ENCODE data around the gene KCNK3. TPM values are rescaled to one million over a fixed set of nuclear protein-coding genes. Genes with fewer than 3 reads are reported as not detected.

Gene KCNK3
- total and polyA plus RNA-seq, 2 of the 13 experiments (the other 11 are each of a cell fraction or from before 2014, with no cell fraction given), result not detected

- Histone ChIP-seq H4K20me1 (ENCODE audit: insufficient read depth, low read length) (no peaks in the 10 kb centered on the region; the same call in 1 of the 2 replicates), H3K27ac (ENCODE audit: extremely low read length, insufficient read depth, low read length) (no peak overlapping the region), H3K4me1 (ENCODE audit: insufficient read depth, low read length) (no peaks in the 10 kb centered on the region), H3K36me3 (replicated peaks in 1 of 2; ENCODE audit: control insufficient read depth in 1 of 2, insufficient read depth in 2 of 2, low read length in 2 of 2) (no peaks in the 10 kb centered on the region), H3K27me3 (ENCODE audit: control insufficient read depth in 1 of 2, insufficient read depth in 2 of 2, low read length in 2 of 2) (peaks cover 7 to 78% of the 10 kb centered on the region in 2 experiments; a peak in 4 of 5 replicates), H3K4me3 (replicated peaks in 1 of 3; ENCODE audit: insufficient read depth in 1 of 3, low read depth in 2 of 3, low read length in 3 of 3) (no peak overlapping the region), H2AFZ (ENCODE audit: low read length) (no peak overlapping the region), H3K79me2 (ENCODE audit: insufficient read depth, low read length) (no peaks in the 10 kb centered on the region), H3K4me2 (ENCODE audit: low read depth, low read length) (no peak overlapping the region), H3K9ac (ENCODE audit: insufficient read depth, low read depth, low read length) (no peak overlapping the region), H3K9me3 (ENCODE audit: low read length) (no peaks in the 10 kb centered on the region)
- DNase-seq (ENCODE audit: low spot score), result no peak
- ATAC-seq, result no peak
- no peak for FAIRE-seq
- ChIA-PET POLR2A (no interaction called here), CTCF (ENCODE audit: low intra/inter-chr PET ratio, low total read pairs) (no interaction called here)
- intact Hi-C loops (cut with micrococcal nuclease; ENCODE audit: unreplicated experiment), result no loop called here
- TF ChIP-seq ZNF687 (CRISPR knock-in tag; IDR thresholded peaks at IDR 0.05) (0 out of 2 replicates have a peak, but pooled peaks have one; percentile 2), TGIF2 (CRISPR knock-in tag; IDR thresholded peaks at IDR 0.05) (no peak)
- in situ Hi-C loops (cut with HindIII; ENCODE audit: extremely low pct_ligation_motif_present, low pct_unique_long_range_greater_than_20kb), result no loop called here
- 43% methylated on average over 19 of the region's 19 CpGs for WGBS (ENCODE audit: low lambda C conversion rate)
- BruUV-seq (replicated peaks), result no TSS peak
Measured at GRCh38 chr2:26709323-26710110, 17.0 kb downstream of the KCNK3 start.

Data from HepG2 (cell line).